ENCODE results near the gene MYO5A.
A peak's percentile ranks its signal among the peaks of the same experiment; 100 is the strongest.
"Not testable (repeated sequence)": the region's sequence is repeated elsewhere in the genome, so short reads cannot be mapped to it uniquely, and the experiment has no call there.

MYO5A gene

DNA sequence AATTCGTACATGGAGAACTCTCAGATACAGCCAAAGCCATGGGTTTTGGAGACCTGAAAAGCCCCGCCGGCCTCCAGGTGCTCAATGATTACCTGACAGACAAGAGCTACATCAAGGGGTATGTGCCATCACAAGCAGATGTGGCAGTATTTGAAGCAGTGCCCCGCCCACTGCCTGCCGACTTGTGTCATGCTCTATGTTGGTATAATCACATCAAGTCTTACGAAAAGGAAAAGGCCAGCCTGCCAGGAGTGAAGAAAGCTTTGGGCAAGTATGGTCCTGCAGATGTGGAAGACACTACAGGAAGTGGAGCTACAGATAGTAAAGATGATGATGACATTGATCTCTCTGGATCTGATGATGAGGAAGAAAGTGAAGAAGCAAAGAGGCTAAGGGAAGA lies 23.5 kb downstream of the MYO5A start:
- no peak for DNase-seq (ENCODE audit: low spot score)

DNA sequence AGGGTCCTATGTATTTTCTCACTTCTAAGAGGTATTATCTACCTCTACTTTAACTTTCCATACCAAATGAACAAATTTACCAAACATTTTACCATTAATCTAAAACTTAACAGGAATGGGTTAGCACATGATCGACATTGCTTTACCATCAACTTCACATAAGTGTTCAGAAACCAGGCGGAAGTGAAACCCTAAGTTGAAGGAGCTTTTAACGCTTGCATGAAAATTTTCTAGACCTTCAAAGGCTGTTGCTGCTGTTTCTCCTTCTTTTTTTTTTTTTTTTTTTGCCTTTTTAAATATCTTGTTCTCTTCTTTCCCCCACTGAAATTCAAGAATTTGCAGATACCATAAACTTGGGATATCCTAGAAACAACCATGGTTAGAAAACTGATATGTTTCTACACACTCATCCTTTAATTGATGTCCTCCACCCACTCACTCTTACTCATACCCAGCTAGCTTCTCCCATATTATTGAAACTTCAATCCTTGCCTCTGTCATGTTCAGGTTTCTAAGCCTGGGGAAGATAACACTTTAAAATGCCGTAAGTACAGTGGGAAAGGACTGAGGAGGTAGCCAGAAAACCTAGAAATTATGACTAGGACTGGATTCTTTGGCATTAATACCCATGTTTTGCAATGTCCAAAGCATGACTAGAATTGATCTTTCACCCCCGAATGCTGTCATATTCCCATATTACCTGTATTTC lies 24.7 kb downstream of the MYO5A start:
- no peak for DNase-seq (ENCODE audit: low spot score)

DNA sequence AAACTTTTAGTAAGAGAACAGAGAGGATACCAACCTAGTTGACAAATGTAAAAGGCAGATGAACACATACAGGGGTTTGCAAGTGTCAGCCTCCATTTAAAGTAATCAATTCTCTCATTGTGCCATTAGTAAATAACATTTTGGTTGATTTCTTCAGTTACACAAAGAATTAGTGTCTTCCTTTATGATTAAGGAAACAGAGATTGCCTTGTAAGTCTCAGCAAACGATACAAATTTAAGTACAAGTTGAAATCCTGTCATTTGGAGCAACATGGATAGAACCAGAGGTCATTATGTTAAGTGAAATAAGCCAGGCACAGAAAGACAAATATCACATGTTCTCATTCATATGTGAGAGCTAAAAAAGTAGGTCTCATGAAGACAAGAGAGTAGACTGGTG lies 26.1 kb downstream of the MYO5A start:
- DNase-seq (ENCODE audit: low spot score): no peak

DNA sequence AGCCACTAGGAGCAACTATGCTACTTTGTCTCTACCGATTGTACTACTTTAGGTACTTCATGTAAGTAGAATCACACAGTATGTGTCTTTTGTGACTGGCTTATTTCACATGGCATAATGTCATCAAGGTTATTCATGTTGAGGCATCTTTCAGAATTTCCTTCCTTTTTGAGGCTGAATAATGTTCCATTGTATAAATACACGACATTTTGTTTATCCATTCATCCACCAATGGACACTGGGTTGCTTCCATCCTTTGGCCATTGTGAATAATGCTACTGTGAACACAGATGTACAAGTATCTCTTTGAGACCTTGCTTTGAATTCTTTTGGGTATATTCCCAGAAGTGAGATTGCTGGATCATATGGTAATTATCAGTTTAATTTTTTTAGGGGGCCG lies 29.2 kb downstream of the MYO5A start:
- peak; percentile 51 for DNase-seq (ENCODE audit: low spot score)

DNA sequence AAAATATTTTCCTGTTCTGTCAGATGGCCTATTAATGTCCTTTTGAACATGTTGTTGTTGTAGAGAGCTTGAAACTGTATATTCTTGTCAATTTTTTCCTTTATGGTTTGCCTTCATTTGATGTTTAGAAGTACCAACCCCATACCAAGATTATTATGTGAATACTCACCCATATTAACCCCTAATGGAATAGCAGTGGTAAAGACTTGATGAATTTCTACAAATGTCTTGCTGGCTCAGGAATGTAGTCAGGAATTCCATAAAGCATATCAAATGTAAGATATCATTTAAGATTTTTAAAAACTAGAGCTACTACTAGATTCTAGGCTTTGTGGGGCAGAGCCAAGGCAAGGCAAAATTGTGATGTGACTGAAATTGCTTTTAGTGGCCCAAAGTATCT lies 30.0 kb downstream of the MYO5A start:
- no peak for DNase-seq (ENCODE audit: low spot score)

DNA sequence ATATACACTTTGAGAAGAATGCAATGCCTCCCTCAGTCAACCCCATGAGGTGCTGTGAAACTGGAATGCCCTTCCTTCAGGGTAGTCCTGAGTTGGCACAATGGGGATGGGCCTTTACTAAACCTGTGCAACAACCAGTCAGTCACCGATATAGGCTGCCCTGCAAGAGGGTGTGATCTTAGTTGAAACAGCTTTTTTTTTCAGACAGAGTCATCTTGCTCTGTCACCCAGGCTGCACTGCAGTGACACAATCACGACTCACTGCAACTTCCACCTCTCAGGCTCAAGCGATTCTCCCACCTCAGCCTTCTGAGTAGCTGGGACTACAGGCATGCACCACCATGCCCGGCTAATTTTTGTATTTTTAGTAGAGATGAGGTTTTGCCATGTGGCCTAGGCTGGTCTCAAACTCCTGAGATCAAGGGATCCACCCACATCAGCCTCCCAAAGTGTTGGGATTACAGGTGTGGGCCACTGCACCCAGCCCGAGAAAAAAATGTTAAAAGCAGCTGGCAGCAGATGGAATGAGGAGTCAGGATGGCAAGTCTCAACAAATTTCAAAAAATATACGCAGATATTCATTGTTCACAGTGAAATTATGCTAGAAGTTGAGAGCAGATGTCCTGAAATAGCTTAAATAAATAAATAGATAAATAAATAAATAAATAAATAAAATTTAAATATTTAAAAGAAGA lies 31.8 kb downstream of the MYO5A start:
- DNase-seq (ENCODE audit: low spot score): no peak

DNA sequence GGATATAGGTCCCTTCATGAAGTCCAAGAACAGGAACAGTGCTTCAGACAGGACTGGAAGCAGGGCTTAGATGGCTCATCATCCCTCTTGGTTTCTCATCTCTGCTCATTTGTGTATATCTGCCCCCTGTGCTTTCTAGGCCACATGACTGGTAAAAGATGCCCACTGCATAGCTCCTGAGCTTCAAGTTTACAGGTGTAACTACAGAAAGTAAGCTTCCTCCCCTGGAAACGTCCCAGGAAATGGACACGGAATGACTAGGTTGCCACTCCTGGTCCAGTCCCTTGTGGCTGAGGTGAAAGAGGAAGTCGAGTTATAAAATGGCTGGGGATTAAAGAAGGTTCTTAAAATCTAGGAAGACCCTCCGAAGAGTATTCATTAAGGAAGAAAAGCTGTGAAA lies 32.5 kb downstream of the MYO5A start:
- no peak for DNase-seq (ENCODE audit: low spot score)

DNA sequence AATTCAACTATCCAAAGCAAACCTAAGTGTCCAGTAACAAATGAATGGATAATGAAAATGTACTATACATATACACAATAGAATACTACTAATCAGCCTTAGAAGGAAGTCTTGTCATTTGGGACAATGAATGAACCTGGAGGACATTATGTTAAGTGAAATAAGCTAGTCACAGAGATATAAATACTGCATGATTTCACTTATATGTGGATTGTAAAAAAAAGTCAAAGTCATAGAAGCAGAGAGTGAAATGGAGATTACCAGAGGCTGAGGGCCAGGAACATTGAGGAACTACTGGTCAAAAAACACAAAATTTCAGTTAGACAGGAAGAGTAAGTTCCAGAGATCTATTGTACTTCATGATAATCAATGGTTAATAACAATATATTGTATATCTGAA lies 33.6 kb downstream of the MYO5A start:
- DNase-seq (ENCODE audit: low spot score): no peak

DNA sequence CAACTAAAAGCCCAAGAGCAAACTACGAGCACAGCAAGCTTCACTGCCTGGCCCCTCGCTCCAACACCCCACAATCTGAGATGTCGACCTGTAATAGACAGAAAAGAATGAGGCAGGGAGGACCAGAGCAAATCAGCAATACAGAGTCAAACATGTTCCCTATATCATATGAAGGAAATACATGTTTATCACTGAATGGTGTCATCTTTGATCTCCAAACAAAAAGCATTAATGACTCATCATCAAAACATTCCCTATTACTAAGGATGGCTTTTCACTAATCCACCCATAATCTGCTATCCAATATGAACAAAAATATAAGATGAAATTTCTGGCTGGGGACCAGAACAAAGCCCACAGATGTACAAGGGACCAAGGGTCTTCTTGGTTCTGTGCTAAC lies 34.7 kb downstream of the MYO5A start:
- DNase-seq (ENCODE audit: low spot score): no peak

DNA sequence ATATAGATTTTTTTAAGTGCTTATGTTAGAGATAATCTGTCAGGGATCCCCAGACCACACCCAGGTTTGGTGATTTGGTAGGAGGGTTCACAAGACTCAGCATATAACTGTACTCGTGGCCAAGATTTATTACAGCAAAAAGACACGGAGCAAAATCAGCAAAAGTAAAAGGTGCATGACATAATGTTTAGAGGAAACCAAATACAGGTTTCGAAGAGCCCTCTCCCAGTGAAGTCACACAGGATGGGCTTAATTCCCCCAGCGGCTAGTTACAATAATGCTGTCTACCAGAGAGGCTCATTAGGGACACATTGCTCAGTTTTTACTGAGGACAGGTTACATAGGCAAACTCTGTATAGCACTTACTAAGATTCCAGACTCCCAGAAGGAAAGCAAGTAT lies 36.5 kb downstream of the MYO5A start:
- DNase-seq (ENCODE audit: low spot score): no peak

DNA sequence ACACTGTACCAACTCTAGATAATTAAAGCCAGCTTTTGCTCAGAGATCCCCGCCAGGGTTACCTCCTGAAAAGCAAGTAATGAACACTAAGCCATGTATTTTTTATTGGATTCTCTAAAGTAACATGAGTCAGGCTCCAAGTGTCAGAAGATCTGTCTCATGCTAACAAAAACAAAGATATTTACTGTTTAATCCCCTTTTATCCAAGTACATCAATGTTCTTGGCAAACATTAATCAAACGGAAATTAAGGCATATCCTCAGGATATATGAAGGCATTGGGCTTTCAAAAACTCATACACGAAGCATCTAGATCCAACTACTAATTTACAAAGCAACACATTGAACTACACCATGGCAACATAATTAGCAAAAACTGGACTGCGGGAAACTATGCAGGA lies 37.2 kb downstream of the MYO5A start:
- DNase-seq (ENCODE audit: low spot score): no peak

DNA sequence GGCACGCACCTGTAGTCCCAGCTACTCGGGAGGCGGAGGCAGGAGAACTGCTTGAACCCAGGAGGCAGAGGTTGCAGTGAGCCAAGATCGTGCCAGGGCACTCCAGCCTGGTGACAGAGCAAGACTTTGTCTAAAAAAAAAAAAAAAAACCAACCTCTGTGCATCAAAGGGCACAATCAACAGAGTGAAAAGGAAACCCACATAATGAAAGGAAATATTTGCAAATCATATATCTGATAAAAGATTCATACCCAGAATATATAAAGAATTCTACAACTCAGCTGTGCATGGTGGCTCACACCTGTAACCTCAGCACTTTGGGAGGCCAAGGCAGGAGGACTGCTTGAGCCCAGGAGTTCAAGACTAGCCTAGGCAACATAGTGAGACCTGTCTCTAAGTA lies 39.2 kb downstream of the MYO5A start:
- not testable (repeated sequence) for DNase-seq (ENCODE audit: low spot score)

DNA sequence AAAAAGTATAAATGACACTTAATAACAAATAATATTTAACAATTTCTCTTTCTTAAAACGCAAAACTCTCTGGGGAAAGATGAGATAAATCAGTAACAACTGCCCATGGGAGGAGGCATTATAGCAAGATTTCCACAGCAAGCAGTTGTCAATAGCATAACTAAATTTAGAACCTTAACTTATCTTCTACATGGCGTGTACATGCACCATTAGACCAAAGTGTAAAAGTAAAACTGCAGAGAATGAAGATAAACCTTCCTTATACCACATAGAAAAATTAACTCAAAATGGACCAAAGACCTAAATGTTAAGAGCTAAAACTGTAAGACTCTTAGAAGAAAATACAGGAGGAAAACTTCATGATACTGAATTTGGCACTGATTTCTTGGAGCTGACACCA lies 39.9 kb downstream of the MYO5A start:
- no peak for DNase-seq (ENCODE audit: low spot score)

DNA sequence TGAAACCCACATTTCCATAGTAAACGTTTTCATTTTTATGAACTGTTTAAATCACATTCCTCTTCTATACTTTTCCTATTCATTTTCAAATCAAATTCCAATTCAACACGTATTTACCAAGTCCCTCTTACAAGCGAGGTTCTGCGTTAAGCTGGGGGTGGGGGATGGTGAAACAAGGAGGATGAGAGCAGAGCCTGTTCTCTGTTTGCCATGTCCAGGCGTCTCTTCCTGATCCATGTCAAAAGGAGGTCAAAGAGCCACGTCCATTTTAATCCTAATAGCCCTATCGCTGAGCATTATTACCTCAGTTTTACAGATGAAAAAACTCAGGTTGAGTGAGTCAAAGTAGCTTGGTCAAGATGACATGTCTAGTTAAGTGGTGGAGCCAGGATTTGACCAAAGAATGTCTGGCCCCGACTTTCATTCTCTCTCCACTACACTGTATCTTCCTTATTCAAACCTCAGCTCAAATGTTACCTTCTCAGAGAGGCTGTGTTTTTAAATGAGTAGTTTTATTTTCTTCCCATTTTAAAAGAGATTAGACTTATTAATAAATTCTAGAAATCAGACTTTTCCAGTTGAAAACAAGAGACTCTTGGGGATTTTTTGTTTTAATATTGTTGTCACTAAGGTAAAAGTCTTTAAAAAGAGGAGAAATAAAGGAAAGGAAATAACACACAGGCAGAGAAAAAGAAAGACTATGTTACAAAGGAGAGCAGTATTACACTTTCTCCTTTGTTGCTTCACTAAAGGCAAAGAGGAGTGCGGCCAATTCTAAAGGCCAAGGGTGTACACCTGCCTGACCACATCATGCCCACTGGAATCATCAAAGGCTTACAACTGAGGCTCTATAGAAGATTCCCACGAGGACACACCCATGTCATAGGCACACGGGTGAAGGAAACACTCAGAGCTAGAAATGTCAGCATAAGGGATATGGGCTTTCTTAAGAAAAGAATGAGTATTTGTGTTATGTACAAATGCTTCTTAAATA lies 42.4 kb downstream of the MYO5A start:
- DNase-seq (ENCODE audit: low spot score): peak; percentile 66

DNA sequence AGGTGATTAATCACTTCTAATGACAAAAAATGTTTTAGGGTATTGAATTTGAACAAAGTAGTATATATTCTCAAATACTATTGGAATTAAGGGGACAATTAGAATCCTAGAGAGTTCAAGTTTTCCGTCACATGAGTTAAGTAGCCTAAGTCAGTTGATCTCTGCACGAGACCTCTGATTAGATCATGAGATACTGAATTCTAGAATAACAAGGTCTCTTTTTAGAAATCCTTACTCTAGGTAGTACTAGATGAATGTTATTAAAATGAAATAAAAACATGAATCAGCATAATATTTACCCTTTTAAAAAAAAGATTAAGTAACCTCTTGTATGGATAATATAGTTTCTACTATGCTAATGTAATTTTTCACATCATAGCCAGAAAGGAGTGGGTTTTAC lies 43.4 kb downstream of the MYO5A start:
- no peak for DNase-seq (ENCODE audit: low spot score)

DNA sequence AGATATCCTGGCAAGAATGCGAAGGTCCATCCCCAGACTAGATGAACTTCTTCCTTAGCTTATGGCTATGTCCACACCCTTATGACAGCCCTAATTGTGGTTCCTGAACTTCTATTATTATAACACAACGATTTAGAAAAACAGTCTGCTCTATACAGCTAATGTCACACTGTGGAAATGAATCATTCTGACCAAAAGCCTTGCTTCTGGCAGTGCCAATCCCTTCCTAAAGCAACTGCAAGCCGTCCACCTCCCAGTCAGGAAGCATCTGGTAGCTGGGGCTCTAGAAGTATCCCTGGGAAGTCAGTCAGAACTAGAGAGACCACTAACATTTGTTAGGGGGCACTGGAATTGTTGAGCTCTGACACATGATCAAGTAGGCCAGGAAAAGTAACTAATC lies 45.0 kb downstream of the MYO5A start:
- DNase-seq (ENCODE audit: low spot score): no peak

DNA sequence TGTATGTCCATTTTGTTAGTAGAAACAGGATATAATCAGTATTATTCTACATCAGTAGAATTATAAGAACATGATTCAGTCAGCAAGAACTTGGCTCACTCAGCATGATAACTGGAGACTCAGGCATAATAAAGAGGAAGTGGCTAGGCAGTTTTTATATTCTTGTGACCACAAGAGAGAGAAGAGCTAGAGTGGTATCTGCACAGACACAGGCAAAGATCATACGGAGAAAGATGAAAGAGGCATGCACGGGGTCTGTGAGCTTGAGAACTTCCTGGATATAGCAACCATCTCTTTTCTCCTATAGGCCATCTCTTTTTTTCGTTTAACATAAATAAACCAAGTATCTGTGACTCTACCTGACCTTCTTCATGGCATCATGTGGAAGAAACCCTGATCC lies 46.8 kb downstream of the MYO5A start:
- peak; percentile 47 for DNase-seq (ENCODE audit: low spot score)

DNA sequence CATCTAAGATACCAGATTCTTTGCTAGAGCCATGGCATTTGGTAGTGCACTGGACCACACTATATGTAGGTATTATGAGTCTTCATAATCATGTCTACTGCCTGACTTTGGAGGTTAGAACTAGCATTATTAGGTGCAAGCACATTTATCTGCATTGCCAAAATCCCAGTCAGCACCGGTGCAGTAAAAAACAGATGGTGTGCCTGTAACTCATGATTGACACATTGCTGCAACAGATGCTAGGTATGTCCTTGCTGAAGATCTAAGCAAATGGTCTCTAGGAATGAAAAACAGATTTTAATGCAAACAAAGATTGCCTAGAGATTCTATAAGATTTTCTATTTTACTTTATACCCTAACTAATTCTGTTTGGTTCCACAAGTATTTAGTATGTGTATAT lies 47.7 kb downstream of the MYO5A start:
- DNase-seq (ENCODE audit: low spot score): peak; percentile 46

DNA sequence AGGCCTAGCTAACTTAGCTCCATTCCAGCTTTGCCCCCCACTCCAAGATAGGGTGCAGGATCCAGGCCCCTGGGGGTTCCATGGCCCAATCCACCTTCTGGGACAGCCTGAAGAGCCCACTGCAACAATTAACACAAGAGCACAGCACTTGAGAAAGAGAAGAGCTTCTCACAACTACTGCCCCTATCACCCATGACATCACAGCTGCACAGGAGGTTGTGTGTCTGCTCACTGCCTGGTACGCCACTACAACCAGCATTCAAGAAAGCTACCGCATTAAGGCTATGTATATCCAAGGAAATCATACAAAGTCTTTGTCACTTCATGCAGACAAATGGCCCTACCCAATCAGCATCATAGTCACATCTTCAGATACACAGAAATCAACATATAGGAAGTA lies 62.0 kb downstream of the MYO5A start:
- DNase-seq (ENCODE audit: low spot score): no peak

DNA sequence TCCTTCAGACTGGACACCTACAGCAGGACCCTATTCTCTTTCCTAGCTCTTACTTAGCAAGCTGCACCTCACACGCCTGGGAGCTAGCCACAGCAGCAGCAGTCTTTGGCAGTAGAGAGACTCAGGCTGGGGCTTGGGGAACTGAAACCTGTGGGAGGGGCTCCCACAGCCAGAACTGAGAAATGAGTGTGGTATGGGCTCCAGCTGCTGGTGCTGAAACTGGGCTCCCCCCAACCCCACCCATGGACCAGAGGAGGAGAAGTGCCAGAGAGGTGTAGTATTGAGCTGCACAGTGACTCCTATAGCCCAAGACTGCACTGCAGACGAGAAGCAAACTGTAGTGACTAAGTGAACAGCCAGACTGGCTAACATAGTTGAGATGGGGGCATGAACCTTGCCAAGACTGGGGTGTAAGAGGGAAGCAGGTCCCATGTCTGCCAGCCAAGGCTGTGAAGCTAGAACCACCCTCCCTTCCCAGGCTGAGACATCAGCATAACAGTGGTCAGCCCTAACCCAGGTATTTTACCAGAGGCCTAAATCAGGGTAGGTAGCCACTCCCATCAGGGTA lies 62.5 kb downstream of the MYO5A start:
- DNase-seq (ENCODE audit: low spot score): peak; percentile 64

DNA sequence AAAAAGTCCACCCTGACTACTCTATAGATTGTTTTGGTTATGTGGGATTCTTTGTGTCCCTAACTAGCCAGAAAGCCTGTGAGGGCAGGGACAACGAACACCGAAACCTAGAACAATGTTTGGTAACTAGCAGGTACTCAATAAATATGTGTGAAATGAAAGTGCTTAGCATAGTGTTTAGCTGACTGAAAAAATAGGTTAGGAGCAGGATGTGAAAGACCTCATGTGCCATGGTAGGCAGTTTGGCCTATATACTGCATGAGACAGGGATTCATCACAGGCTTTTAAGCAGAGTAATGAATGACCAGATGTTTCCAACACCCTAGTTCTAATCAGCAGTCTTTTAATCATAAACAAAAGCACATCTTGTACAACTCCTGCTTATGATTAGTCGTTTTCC lies 64.2 kb downstream of the MYO5A start:
- no peak for DNase-seq (ENCODE audit: low spot score)

DNA sequence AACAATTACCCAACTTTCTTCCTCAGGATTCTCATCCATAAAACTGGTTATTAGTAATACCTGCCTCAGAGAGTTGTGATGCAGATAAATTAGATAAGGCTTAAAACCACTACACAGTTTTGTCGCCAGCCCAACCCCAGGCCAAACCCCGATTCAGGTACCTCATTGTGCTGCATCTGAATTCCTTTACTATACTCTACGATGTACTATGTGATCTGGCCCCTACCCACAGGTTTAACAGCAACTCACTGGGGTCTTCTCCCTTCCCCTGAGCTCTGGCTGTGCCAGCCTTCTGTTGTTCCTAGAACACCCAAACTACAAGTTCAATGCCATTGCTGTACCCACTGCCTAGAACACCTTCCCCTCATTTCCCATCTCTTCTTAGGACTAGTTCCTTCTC lies 64.6 kb downstream of the MYO5A start:
- DNase-seq (ENCODE audit: low spot score): no peak
